HepG2 (cell line): ENCODE results near the gene SIGLEC1. TPM values are rescaled to one million over a fixed set of nuclear protein-coding genes. Genes with fewer than 3 reads are reported as not detected.

Source experiments
- ATAC-seq: fragments of 200-7000 bp; cut with Tn5 transposase; 3 replicates; pipeline ENCODE4 v1.9.1; 2020; ENCODE audit warnings: mild to moderate bottlenecking, moderate library complexity
- BruUV-seq: library from RNA; stranded (reverse); fragments of 400-500 nt; replicated peaks from 2 replicates; lab custom pipeline; 2021; lab: Mats Ljungman, UMichigan
- CTCF ChIA-PET: fragments of 300-600 bp; formaldehyde crosslinking; extraction: SDS; loops from one replicate; lab custom pipeline; 2021; ENCODE audit warnings: low total read pairs, inconsistent platforms, low intra/inter-chr PET ratio; lab: Yijun Ruan, JAX
- POLR2A ChIA-PET: fragments of 350-600 bp; sonication (Branson Sonifier 250); formaldehyde crosslinking; loops from one replicate; lab custom pipeline; 2020; ENCODE audit warnings: antibody characterized with exemption, inconsistent platforms; lab: Yijun Ruan, JAX
- DNase-seq: peaks from one replicate; pipeline ENCODE4 v3.0.0-alpha.2; 2015; ENCODE audit warnings: low spot score
- FAIRE-seq: peaks from 3 replicates; lab custom pipeline; 2011; peaks lifted over from hg19 to GRCh38; lab: Jason Lieb, UNC
- H2AFZ ChIP-seq: one replicate; pipeline ENCODE4 v1.6.1; 2011; ENCODE audit warnings: low read length, inconsistent platforms
- H3K27ac ChIP-seq: fragments of 300-600 bp; 3 replicates; pipeline ENCODE4 v1.8.0; 2011; ENCODE audit warnings: mixed run types, mild to moderate bottlenecking, mixed read lengths, low read length, inconsistent platforms; ENCODE audit not compliant: insufficient read depth; ENCODE audit errors: extremely low read length
- H3K27me3 ChIP-seq, 2 experiments: fragments of 200-600 bp in 1 of 2; 2 replicates in 1 of 2; 3 replicates in 1 of 2; pipeline versions ENCODE4 v1.6.0 to v1.8.0; 2011; ENCODE audit warnings: low read length in 2 of 2, mild to moderate bottlenecking in 2 of 2, moderate library complexity in 2 of 2, inconsistent platforms in 1 of 2; ENCODE audit not compliant: insufficient read depth in 2 of 2, control insufficient read depth in 1 of 2
- H3K36me3 ChIP-seq, 2 experiments: fragments of 200-600 bp in 1 of 2; replicated peaks in 1 of 2; 2 replicates in 1 of 2; 3 replicates in 1 of 2; pipeline versions ENCODE4 v1.5.1 to v1.8.0; 2011; ENCODE audit warnings: low read length in 2 of 2, inconsistent platforms in 1 of 2; ENCODE audit not compliant: insufficient read depth in 2 of 2, control insufficient read depth in 1 of 2
- H3K4me1 ChIP-seq: 2 replicates; pipeline ENCODE4 v1.5.1; 2012; ENCODE audit warnings: low read length, inconsistent platforms; ENCODE audit not compliant: insufficient read depth
- H3K4me2 ChIP-seq: 2 replicates; pipeline ENCODE4 v1.6.0; 2011; ENCODE audit warnings: low read depth, low read length, inconsistent platforms
- H3K4me3 ChIP-seq, 3 experiments: fragments of 200-600 bp in 1 of 3; sonication (generic), shearing (Covaris generic) in 1 of 3; replicated peaks in 1 of 3; 2 replicates each; pipeline ENCODE4 v1.5.1; 2011 to 2016; ENCODE audit warnings: low read length in 3 of 3, inconsistent platforms in 2 of 3, low read depth in 2 of 3, mild to moderate bottlenecking in 2 of 3, control low read depth in 1 of 3, mixed read lengths in 1 of 3; ENCODE audit not compliant: insufficient read depth in 1 of 3
- H3K79me2 ChIP-seq: one replicate; pipeline ENCODE4 v1.6.1; 2011; ENCODE audit warnings: low read length, inconsistent platforms; ENCODE audit not compliant: insufficient read depth
- H3K9ac ChIP-seq: 2 replicates; pipeline ENCODE4 v1.6.0; 2011; ENCODE audit warnings: mild to moderate bottlenecking, low read depth, low read length, inconsistent platforms; ENCODE audit not compliant: insufficient read depth
- H3K9me3 ChIP-seq: 2 replicates; pipeline ENCODE4 v1.5.1; 2012; ENCODE audit warnings: mild to moderate bottlenecking, low read length
- H4K20me1 ChIP-seq: 2 replicates; pipeline ENCODE4 v1.6.0; 2011; ENCODE audit warnings: inconsistent platforms, mild to moderate bottlenecking, low read length, moderate library complexity; ENCODE audit not compliant: insufficient read depth
- GLI4 ChIP-seq: sonication (generic); formaldehyde crosslinking; IDR thresholded peaks from 2 replicates; pipeline ENCODE4 v1.5.1; 2020; ENCODE audit warnings: missing genetic modification reagents, mild to moderate bottlenecking, moderate library complexity, borderline replicate concordance
- GLMP ChIP-seq: sonication (generic); formaldehyde crosslinking; IDR thresholded peaks from 2 replicates; pipeline ENCODE4 v1.9.0; 2021; ENCODE audit warnings: missing genetic modification reagents, mild to moderate bottlenecking, borderline replicate concordance
- MIER3 ChIP-seq: IDR thresholded peaks from 2 replicates; pipeline ENCODE4 v1.6.1; 2016; ENCODE audit warnings: missing compliant biosample characterization, borderline replicate concordance
- MTA1 ChIP-seq: sonication (generic); formaldehyde crosslinking; IDR thresholded peaks from 2 replicates; pipeline ENCODE4 v1.4.0; 2020; ENCODE audit warnings: missing genetic modification reagents, mild to moderate bottlenecking, borderline replicate concordance
- NAIF1 ChIP-seq: sonication (generic); formaldehyde crosslinking; IDR thresholded peaks from 2 replicates; pipeline ENCODE4 v1.5.0; 2020; ENCODE audit warnings: mild to moderate bottlenecking, missing genetic modification reagents, borderline replicate concordance
- POLR2G ChIP-seq: fragments of 200-400 bp; formaldehyde crosslinking; IDR thresholded peaks from 2 replicates; pipeline ENCODE4 v1.6.1; 2018; ENCODE audit warnings: mild to moderate bottlenecking, low read depth, low read length, moderate library complexity
- RARG ChIP-seq: sonication (generic); formaldehyde crosslinking; IDR thresholded peaks from 2 replicates; pipeline ENCODE4 v1.4.0; 2020; ENCODE audit warnings: low read depth, mild to moderate bottlenecking, missing genetic modification reagents
- SRF ChIP-seq: IDR thresholded peaks from 2 replicates; pipeline ENCODE4 v1.6.1; 2011; ENCODE audit warnings: mild to moderate bottlenecking, low read depth, low read length, moderate library complexity
- ZBED4 ChIP-seq: sonication (generic); formaldehyde crosslinking; IDR thresholded peaks from 2 replicates; pipeline ENCODE4 v1.4.0; 2020; ENCODE audit warnings: missing genetic modification reagents, borderline replicate concordance
- ZNF329 ChIP-seq: sonication (generic); formaldehyde crosslinking; IDR thresholded peaks from 2 replicates; pipeline ENCODE4 v1.9.0; 2021; ENCODE audit warnings: low read depth, mild to moderate bottlenecking, missing genetic modification reagents
- ZSCAN29 ChIP-seq: sonication (generic); formaldehyde crosslinking; conservative IDR thresholded peaks from 2 replicates; pipeline ENCODE4 v1.4.0; 2020; ENCODE audit warnings: mild to moderate bottlenecking, missing genetic modification reagents
- WGBS: methylation state at CpG from one replicate; pipeline ENCODE4 v1.1.6; 2017; ENCODE audit warnings: low lambda C conversion rate; 5-methylcytosine and 5-hydroxymethylcytosine counted together
- in situ Hi-C: cut with HindIII; loops from 2 replicates; pipeline ENCODE4 v1.10.0; 2017; ENCODE audit warnings: low pct_unique_long_range_greater_than_20kb; ENCODE audit not compliant: extremely low pct_ligation_motif_present
- intact Hi-C: fragments of 100-400 bp; cut with micrococcal nuclease; formaldehyde crosslinking; loops from one replicate; pipeline ENCODE4 v1.10.0; 2022; ENCODE audit not compliant: unreplicated experiment
- polyA plus RNA-seq, 8 experiments: library from polyadenylated mRNA; depleted of rRNA in 3 of 8; stranded (reverse) in 7 of 8; unstranded in 1 of 8; fragments of >200 nt; fragmentation: Illumina TruSeq in 4 of 8; extraction: Trizol in 4 of 8; gene quantifications; 2 replicates each; pipeline versions ENCODE4 v1.2.1 to v1.2.3, GENCODE V29; 2011 to 2016; ENCODE audit warnings: low read depth in 4 of 8, missing spikeins in 1 of 8, mixed read lengths in 1 of 8; ENCODE audit not compliant: insufficient read depth in 1 of 8
- total RNA-seq, 5 experiments: library from RNA; depleted of rRNA; stranded (reverse); fragments of >200 nt; fragmentation: Illumina TruSeq; extraction: Trizol; gene quantifications; 2 replicates each; pipeline ENCODE4 v1.2.3, GENCODE V29; 2016; ENCODE audit warnings: low read depth in 1 of 5

Gene SIGLEC1
- total and polyA plus RNA-seq, 2 of the 13 experiments (the other 11 are each of a cell fraction or from before 2014, with no cell fraction given) = 0.01 TPM; not detected in 1

- Histone ChIP-seq H3K27ac (no peak overlapping the region), H3K79me2 (no peaks in the 10 kb centered on the region), H3K4me2 (no peak overlapping the region), H3K9ac (no peak overlapping the region), H3K4me3 (no peak overlapping the region), H4K20me1 (no peaks in the 10 kb centered on the region; the same call in 1 of the 2 replicates), H3K9me3 (no peaks in the 10 kb centered on the region), H3K4me1 (0 out of 2 replicates have a peak, but pooled peaks cover 5% of the 10 kb centered on the region), H3K27me3 (peaks cover 22 to 67% of the 10 kb centered on the region in 2 experiments; a peak in 4 of 5 replicates), H3K36me3 (no peaks in the 10 kb centered on the region), H2AFZ (no peak overlapping the region)
- FAIRE-seq (no peak), DNase-seq (no peak), ATAC-seq (no peak; the same call in 1 of the 3 replicates)
- CTCF ChIA-PET = no interaction called here
- no peak for TF ChIP-seq SRF
- no peak for TF ChIP-seq ZBED4 (CRISPR knock-in tag)
- TF ChIP-seq POLR2G = no peak
- TF ChIP-seq RARG = no peak
- no peak for TF ChIP-seq ZNF329
- no peak for TF ChIP-seq GLI4 (CRISPR knock-in tag)
- TF ChIP-seq NAIF1 (CRISPR knock-in tag) = no peak
- TF ChIP-seq ZSCAN29 (CRISPR knock-in tag) = no peak
- no peak for TF ChIP-seq GLMP
- TF ChIP-seq MTA1 = no peak
- no peak for TF ChIP-seq MIER3 (CRISPR knock-in tag)
- WGBS = 8% methylated on average over 8 of the region's 8 CpGs
- no TSS peak for BruUV-seq
- in situ Hi-C loops (no loop called here), intact Hi-C loops (no loop called here)
- POLR2A ChIA-PET = no interaction called here
These were observed 17.6 kb upstream of the SIGLEC1 start for GRCh38 chr20:3729811-3730540.
